Lower leg skin (tissue), 4 donors: ENCODE data around the gene SETD1A. TPM values are rescaled to one million over a fixed set of nuclear protein-coding genes. Genes with fewer than 3 reads are reported as not detected.

ENCODE experiments used
- DNase-seq, 2 donors: peaks; one replicate each; pipeline ENCODE4 v3.0.0-alpha.2; 2019; ENCODE audit warnings: low spot score in 2 of 2
- H3K4me3 ChIP-seq: fragments of 200-600 bp; sonication (generic); 2 replicates; pipeline ENCODE4 v1.5.1; 2017; ENCODE audit warnings: mild to moderate bottlenecking, low read depth; ENCODE audit not compliant: poor library complexity, severe bottlenecking
- POLR2A ChIP-seq, 2 donors: fragments of 450-650 bp; IDR thresholded peaks; one replicate each; pipeline ENCODE4 v1.6.1; 2016 to 2017; ENCODE audit warnings: antibody characterized with exemption in 2 of 2, mild to moderate bottlenecking in 1 of 2, moderate library complexity in 1 of 2
- WGBS, 2 donors: methylation state at CpG; one replicate each; pipeline ENCODE4 v1.1.5; 2018; 5-methylcytosine and 5-hydroxymethylcytosine counted together
- intact Hi-C: fragments of 100-400 bp; cut with DNase I; formaldehyde crosslinking; loops from one replicate; pipeline ENCODE4 v1.15.0; 2023; ENCODE audit warnings: low total_unique reads
- total RNA-seq, 4 donors: library from RNA; depleted of rRNA; stranded (reverse); fragments of >200 nt; gene quantifications; one replicate each; pipeline ENCODE4 v1.1.0, GENCODE V29; 2016
- TF ChIP-seq, protein P1 (sequence below), 3 donors: fragments of 450-650 bp; IDR thresholded peaks; one replicate each; pipeline ENCODE4 v1.5.1; 2016; ENCODE audit warnings: antibody characterized with exemption in 3 of 3, mild to moderate bottlenecking in 3 of 3, moderate library complexity in 2 of 3

Gene SETD1A
- total RNA-seq, 4 donors from 2014 or later: 9.2 to 22.4 (median 10.7) TPM

DNA sequence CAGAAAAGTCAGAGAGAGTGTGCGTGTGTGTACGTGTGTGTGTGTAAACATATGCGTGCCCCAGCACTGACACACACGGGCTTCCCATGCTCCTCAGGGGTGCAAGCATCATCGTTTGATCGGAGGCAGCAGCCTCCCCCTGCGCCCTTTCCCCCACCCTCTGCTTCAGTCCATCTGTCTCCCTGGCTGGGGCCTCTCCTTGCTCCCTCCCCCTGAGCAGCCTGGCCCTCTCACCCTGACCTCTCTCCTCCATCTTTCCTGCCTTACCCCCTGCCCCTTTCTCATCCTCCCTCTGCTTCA is 48.5 kb downstream of the SETD1A start:
- 67 to 86% methylated on average over 7 of the region's 7 CpGs for WGBS, 2 donors
- peak in 1 of 2 donors; percentile 74 for DNase-seq
- TF ChIP-seq, protein P1, sequence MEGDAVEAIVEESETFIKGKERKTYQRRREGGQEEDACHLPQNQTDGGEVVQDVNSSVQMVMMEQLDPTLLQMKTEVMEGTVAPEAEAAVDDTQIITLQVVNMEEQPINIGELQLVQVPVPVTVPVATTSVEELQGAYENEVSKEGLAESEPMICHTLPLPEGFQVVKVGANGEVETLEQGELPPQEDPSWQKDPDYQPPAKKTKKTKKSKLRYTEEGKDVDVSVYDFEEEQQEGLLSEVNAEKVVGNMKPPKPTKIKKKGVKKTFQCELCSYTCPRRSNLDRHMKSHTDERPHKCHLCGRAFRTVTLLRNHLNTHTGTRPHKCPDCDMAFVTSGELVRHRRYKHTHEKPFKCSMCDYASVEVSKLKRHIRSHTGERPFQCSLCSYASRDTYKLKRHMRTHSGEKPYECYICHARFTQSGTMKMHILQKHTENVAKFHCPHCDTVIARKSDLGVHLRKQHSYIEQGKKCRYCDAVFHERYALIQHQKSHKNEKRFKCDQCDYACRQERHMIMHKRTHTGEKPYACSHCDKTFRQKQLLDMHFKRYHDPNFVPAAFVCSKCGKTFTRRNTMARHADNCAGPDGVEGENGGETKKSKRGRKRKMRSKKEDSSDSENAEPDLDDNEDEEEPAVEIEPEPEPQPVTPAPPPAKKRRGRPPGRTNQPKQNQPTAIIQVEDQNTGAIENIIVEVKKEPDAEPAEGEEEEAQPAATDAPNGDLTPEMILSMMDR (IDR thresholded peaks at IDR 0.05): no peak
- TF ChIP-seq POLR2A (IDR thresholded peaks at IDR 0.05): no peak
- intact Hi-C loops: no loop called here
- no peak overlapping the region for H3K4me3 ChIP-seq

DNA sequence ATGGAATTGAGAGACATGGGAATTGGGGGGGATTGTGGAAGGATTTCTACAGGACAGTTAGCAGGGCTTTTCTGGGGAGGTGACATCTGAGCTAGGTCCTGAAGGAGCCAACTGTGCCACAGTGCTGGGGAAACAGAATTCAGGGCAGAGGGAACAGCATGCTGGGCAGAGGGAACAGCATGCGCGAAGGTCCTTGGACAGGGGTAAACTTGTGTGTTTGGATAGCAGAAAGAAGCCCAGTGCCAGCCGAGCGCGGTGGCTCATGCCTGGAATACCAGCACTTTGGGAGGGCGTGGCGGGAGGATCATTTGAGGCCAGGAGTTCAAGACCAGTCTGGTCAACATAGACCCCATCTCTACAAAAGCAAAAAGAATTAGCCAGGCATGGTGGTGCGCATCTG is 49.0 kb downstream of the SETD1A start:
- DNase-seq: peak in 1 of 2 donors; percentile 80
- WGBS, 2 donors: 89 to 95% methylated on average over 8 of the region's 8 CpGs

DNA sequence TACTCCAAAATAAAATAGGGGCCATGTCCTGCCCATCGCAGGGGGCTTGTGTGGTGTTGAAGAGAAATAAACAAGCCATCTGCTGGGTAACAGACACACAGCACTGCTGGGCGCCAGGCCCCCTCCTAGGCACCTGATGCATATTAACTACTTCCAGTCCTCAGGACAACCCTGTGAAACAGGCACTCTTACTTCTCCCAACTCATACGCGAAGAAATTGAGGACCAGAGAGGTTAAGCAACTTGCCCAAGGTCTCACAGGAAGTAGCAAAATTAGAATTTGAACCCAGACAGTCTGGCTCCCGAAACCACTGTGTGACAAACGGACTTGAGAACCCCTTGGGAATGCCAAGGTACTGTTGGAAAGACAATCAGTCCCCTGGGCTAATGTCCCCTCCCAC is 50.1 kb downstream of the SETD1A start:
- no peak for DNase-seq
- intact Hi-C loops: no loop called here
- no peak for TF ChIP-seq POLR2A (IDR thresholded peaks at IDR 0.05)
- TF ChIP-seq, protein P1 (IDR thresholded peaks at IDR 0.05): no peak
- H3K4me3 ChIP-seq: no peak overlapping the region
- WGBS, 2 donors: 60 to 65% methylated on average over 6 of the region's 6 CpGs

More for the DNA sequence above, 49.0 kb downstream of the SETD1A start:
- no peak overlapping the region for H3K4me3 ChIP-seq
- no peak for TF ChIP-seq POLR2A (IDR thresholded peaks at IDR 0.05)
- TF ChIP-seq, protein P1 (IDR thresholded peaks at IDR 0.05): no peak
- intact Hi-C loops: no loop called here

DNA sequence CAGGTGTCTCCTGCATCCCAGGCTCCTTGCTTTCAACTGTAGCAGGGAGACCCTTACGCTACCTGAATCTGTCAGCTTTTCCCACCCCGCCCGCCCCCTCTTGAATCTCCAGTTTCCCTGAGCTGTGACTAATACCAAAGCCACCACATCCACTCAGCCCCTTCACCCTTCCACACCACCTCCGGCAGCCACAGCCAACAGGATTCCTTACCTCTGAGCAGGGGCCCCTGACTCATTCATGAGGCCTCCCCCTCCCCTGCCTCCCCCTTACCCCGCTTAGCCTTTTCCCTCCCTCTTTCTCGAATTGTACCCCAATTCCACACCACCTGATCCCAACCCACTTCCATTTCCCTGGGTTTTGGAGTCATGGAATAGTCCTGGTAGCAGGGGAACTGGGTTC is 50.6 kb downstream of the SETD1A start:
- no peak for TF ChIP-seq POLR2A (IDR thresholded peaks at IDR 0.05)
- TF ChIP-seq, protein P1 (IDR thresholded peaks at IDR 0.05): no peak
- 72 to 77% methylated on average over 6 of the region's 6 CpGs for WGBS, 2 donors
- intact Hi-C loops: no loop called here
- no peak overlapping the region for H3K4me3 ChIP-seq
- DNase-seq: no peak

DNA sequence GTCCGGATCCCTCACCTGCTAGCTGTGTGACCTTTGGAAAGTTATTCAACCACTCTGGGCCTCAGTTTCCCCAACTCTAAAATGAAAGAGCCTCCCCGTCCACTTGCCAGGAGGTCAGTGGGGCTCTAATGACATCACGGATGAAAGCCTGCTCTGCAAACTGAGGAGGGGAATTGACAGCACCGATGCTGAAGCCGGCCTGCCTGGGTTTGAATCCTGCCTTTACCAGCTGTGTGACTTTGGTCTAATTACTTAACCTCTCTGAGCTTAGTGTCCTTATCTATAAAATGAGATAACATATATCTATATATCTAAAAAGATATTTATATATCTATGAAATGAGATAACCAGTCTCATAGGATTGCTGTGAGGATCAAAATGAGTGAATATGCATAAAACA is 51.0 kb downstream of the SETD1A start:
- no peak for DNase-seq
- no peak for TF ChIP-seq POLR2A (IDR thresholded peaks at IDR 0.05)
- TF ChIP-seq, protein P1 (IDR thresholded peaks at IDR 0.05): no peak
- WGBS, 2 donors: 75 to 90% methylated on average over 5 of the region's 5 CpGs
- intact Hi-C loops: no loop called here
- no peak overlapping the region for H3K4me3 ChIP-seq

DNA sequence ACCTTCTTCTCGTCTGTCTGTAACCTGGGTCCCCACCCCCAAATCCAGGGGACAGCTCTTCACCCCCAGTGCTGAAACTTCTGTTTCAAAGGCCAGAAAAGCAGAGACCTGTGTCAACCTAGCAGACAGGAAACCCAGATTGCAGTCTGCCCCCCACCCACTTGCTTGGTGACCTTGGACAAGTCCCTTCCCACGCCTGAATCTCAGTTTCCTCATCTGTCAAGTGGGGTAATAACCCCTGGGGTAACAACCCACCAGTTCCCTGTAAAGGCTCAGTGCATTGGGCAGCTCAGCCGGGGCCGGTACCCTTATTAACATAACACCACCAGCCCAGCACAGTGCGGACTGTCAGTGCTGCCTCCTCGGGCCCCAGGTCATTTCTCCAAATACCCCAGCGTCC is 51.6 kb downstream of the SETD1A start:
- intact Hi-C loops: no loop called here
- 90% methylated on average over 7 of the region's 7 CpGs for WGBS, 2 donors
- DNase-seq: no peak
- H3K4me3 ChIP-seq: no peak overlapping the region
- no peak for TF ChIP-seq POLR2A (IDR thresholded peaks at IDR 0.05)
- TF ChIP-seq, protein P1 (IDR thresholded peaks at IDR 0.05): no peak
